AG04450 (cell line): ENCODE data around the gene CYB5RL. TPM values are rescaled to one million over a fixed set of nuclear protein-coding genes. Genes with fewer than 3 reads are reported as not detected.

Source experiments
- CTCF ChIA-PET: fragments of 300-600, 350-600 bp; formaldehyde crosslinking; extraction: SDS; loops from one replicate; lab custom pipeline; 2022; ENCODE audit warnings: antibody characterized with exemption, inconsistent platforms; lab: Charles Lee
- POLR2A ChIA-PET: fragments of 350-600 bp; formaldehyde crosslinking; extraction: SDS; loops from one replicate; lab custom pipeline; 2021; ENCODE audit warnings: antibody characterized with exemption, inconsistent platforms; lab: Yijun Ruan, JAX
- DNase-seq: peaks from one replicate; pipeline ENCODE4 v3.0.0-alpha.2; 2011; ENCODE audit warnings: low read depth, low spot score
- H3K27ac ChIP-seq: one replicate; pipeline ENCODE4 v1.5.1; 2012; ENCODE audit warnings: low read depth, low read length, control low read depth
- H3K27me3 ChIP-seq: one replicate; pipeline ENCODE4 v1.6.0; 2012; ENCODE audit warnings: low read length; ENCODE audit not compliant: control insufficient read depth, insufficient read depth
- H3K4me3 ChIP-seq: 2 replicates; pipeline ENCODE4 v1.5.1; 2011; ENCODE audit warnings: mild to moderate bottlenecking, low read depth, low read length, control low read depth
- H3K9me3 ChIP-seq: 2 replicates; pipeline ENCODE4 v1.5.1; 2012; ENCODE audit warnings: low read length; ENCODE audit not compliant: control insufficient read depth, insufficient read depth
- polyA plus RNA-seq: library from polyadenylated mRNA; depleted of rRNA; stranded (reverse); fragments of >200 nt; gene quantifications from 2 replicates; pipeline ENCODE4 v1.2.3, GENCODE V29; 2011
- TF ChIP-seq, protein P1 (sequence below): IDR thresholded peaks from 2 replicates; pipeline ENCODE4 v1.5.1; 2011; ENCODE audit warnings: low read depth, low read length, control low read depth, inconsistent platforms

CYB5RL gene
- polyA plus RNA-seq, 1 experiment: 4.1 TPM

DNA sequence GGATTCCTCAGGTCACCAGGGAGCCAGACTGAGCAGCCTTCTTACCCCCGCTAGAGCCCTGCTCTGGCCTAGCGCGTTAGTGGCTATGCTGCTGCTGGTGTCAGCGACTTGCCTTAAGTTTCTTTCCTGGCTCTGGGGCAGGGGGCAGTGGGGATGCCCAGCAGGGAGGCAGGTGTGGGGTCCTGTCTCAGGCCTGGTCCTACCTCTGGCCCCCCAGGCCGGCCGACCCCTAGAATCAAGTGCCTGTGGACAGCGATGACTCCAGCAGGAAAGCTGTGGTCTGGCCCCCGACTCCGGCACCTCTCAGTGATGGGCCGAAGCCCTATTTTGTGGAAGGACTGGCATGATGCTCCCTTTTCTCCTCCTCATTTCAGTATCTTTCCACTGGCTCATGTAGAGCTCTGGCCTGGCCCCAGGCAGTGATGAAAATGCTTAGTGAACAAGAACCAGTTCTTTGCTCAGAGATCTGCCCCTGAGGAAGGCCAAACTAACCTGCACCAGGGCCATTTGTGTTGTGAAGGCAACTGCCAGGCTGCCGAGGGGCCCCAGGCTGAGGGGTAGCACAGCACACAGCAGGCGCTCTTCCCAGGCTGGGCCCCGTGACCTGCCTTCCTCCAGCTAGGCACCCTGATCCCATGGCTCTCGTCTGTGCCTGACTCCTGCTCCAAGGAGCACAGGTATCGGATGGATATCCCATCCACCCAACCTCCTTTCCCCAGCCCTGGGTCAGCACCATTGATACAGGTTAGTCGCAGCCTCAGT, 23.8 kb upstream of the CYB5RL start:
- no peak for DNase-seq
- POLR2A ChIA-PET: no interaction called here
- H3K27me3 ChIP-seq: no peaks in the 10 kb centered on the region
- CTCF ChIA-PET: no interaction called here
- H3K9me3 ChIP-seq: no peaks in the 10 kb centered on the region
- H3K4me3 ChIP-seq: no peak overlapping the region
- TF ChIP-seq, protein P1, sequence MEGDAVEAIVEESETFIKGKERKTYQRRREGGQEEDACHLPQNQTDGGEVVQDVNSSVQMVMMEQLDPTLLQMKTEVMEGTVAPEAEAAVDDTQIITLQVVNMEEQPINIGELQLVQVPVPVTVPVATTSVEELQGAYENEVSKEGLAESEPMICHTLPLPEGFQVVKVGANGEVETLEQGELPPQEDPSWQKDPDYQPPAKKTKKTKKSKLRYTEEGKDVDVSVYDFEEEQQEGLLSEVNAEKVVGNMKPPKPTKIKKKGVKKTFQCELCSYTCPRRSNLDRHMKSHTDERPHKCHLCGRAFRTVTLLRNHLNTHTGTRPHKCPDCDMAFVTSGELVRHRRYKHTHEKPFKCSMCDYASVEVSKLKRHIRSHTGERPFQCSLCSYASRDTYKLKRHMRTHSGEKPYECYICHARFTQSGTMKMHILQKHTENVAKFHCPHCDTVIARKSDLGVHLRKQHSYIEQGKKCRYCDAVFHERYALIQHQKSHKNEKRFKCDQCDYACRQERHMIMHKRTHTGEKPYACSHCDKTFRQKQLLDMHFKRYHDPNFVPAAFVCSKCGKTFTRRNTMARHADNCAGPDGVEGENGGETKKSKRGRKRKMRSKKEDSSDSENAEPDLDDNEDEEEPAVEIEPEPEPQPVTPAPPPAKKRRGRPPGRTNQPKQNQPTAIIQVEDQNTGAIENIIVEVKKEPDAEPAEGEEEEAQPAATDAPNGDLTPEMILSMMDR: no peak
- no peak overlapping the region for H3K27ac ChIP-seq

DNA sequence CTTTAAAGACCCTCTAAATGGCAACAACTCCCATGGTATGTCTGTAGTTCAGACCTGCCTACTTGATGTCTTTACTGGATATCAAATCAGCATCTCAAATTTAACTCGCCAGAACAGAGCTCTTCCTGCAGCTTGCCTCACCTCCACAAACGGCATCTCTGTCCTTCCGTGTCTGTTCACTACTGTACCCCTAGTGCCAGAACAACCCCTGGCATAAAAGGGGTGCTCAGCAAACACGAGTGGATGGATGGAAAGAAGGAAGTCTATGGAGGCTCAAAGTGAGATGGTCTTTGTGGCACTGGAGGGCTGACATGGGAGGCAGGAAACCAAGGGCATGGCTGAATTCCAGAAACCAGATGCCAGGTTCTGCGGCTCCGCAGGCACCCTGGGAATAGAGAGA, 22.9 kb upstream of the CYB5RL start:
- DNase-seq: no peak
- CTCF ChIA-PET: no interaction called here

DNA sequence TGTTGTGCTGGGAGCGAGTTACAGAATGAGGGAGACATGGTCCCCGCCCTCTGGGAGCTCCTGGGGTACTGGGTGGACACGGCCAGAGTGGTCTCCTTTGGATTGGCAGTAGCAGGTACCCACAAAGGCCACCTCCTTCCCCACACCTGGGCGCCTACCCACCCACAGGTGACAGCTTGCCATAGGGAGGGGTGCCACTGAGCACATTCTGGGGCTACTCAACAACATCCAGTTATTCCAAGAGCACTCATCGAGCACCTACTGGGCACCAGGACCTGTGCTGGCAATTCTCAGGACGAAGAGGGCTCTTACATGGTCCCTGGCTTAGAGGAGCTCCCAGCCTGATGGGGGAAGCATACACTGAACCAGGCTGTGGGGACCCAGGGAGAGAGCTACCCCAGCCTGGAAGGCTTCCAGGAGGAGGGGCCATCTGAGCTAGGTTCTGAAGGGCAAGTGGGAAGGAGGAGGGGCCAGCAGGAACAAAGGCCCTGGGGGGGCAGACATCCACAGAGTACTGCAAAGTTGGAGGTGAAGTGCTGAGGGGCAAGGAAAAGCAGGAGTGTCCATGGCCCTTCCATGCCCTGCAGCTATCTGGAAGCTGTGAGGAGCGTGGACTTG, 22.1 kb upstream of the CYB5RL start:
- ChIA-PET POLR2A (no interaction called here), CTCF (no interaction called here)
- no peak for DNase-seq
- Histone ChIP-seq H3K27me3 (no peaks in the 10 kb centered on the region), H3K9me3 (no peaks in the 10 kb centered on the region), H3K27ac (no peak overlapping the region), H3K4me3 (no peak overlapping the region)
- TF ChIP-seq, protein P1: no peak

More for the DNA sequence above, 22.9 kb upstream of the CYB5RL start:
- POLR2A ChIA-PET: no interaction called here
- H3K9me3 ChIP-seq: no peaks in the 10 kb centered on the region
- no peak overlapping the region for H3K4me3 ChIP-seq
- H3K27me3 ChIP-seq: no peaks in the 10 kb centered on the region
- TF ChIP-seq, protein P1: no peak
- H3K27ac ChIP-seq: no peak overlapping the region

DNA sequence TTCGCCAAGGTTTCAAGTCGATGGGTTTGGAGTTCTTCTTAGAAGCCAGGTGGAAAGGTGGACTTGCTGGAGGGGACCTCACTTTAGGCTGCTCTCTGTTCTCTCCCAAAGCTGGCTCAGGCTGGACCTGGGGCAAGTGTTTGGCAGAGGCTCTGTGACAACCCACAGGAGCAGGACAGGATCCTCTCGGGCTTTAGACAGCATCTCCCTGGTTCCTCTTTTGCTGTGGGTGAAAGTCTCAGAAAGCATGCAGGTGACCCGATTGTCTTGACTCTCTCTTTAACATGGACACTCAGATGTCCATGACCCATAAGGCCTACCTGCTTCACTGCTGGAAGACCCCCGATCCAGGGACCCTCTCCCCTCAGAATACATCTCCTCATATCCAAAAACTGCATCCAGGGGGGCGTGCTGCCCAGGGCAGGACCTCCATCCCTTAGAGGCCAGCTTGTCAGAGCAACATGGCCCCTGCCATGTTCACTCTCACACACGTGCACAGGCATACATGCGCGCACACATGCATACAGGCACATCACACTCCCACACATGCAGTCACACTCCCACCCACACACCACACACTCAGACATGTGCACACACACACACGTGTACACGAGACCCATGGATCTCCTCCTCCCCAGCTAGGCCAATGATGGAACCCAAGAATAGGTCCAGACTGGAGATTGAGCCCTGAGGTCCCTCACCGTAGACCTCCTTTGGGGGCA, 21.4 kb upstream of the CYB5RL start:
- CTCF ChIA-PET: interaction anchor here (2.8 kb wide), 1 partner anchor 268 kb away, joined by 17 read pairs; no protein-coding TSS in a partner anchor
- H3K27ac ChIP-seq: no peak overlapping the region
- POLR2A ChIA-PET: interaction anchor here (1.6 kb wide), 1 partner anchor 8 kb away, joined by 5 read pairs; no protein-coding TSS in a partner anchor
- TF ChIP-seq, protein P1: no peak
- no peaks in the 10 kb centered on the region for H3K27me3 ChIP-seq
- no peaks in the 10 kb centered on the region for H3K9me3 ChIP-seq
- DNase-seq: no peak
- no peak overlapping the region for H3K4me3 ChIP-seq
